Fibroblast of mammary gland (primary cell): ENCODE measurements around the gene TMEM30B.
"Not testable (repeated sequence)": the region's sequence is repeated elsewhere in the genome, so short reads cannot be mapped to it uniquely, and the experiment has no call there.

Source experiments
- DNase-seq: peaks from one replicate; pipeline ENCODE4 v3.0.0-alpha.2; 2010; ENCODE audit warnings: low read depth
- H3K4me3 ChIP-seq: 2 replicates; pipeline ENCODE4 v1.5.1; 2011; ENCODE audit warnings: low read depth, mild to moderate bottlenecking, low read length, moderate library complexity; ENCODE audit not compliant: control insufficient read depth
- CTCF ChIP-seq: conservative IDR thresholded peaks from 2 replicates; pipeline ENCODE4 v1.5.1; 2011; ENCODE audit warnings: low read depth, low read length, inconsistent platforms; ENCODE audit not compliant: control insufficient read depth, insufficient read depth

Gene TMEM30B

GRCh38 chr14:61323970-61324369 lies 42.8 kb upstream of the TMEM30B start:
- H3K4me3 ChIP-seq, result no peak overlapping the region
- TF ChIP-seq CTCF, result no peak
- DNase-seq, result no peak

- H3K4me3 ChIP-seq, result no peak overlapping the region
- DNase-seq, result peak; percentile 17
- no peak for TF ChIP-seq CTCF
Observed at GRCh38 chr14:61322799-61323290, 41.7 kb upstream of the TMEM30B start.

GRCh38 chr14:61322011-61322798 lies 41.1 kb upstream of the TMEM30B start:
- no peak for DNase-seq
- no peak for TF ChIP-seq CTCF
- H3K4me3 ChIP-seq, result no peak overlapping the region

- peak within 1 kb of the TSS; percentile 35 for H3K4me3 ChIP-seq
- no peak for TF ChIP-seq CTCF
- DNase-seq, result peak; percentile 12
Observed at GRCh38 chr14:61321385-61322010, 40.4 kb upstream of the TMEM30B start, which contains the start of gene PRKCH. Gene PRKCH, plus strand, starts transcription at chr14:61321579. Its CDS starts 523 bp downstream, at chr14:61322102.

GRCh38 chr14:61320806-61321384 lies 39.8 kb upstream of the TMEM30B start:
- H3K4me3 ChIP-seq, result peak overlapping the region; percentile 35
- TF ChIP-seq CTCF, result no peak
- no peak for DNase-seq

GRCh38 chr14:61320170-61320569 lies 39.0 kb upstream of the TMEM30B start:
- not testable (repeated sequence) for H3K4me3 ChIP-seq, DNase-seq

GRCh38 chr14:61319706-61320105 lies 38.6 kb upstream of the TMEM30B start:
- no peak for TF ChIP-seq CTCF
- no peak for DNase-seq
- no peak overlapping the region for H3K4me3 ChIP-seq
